Fibroblast of skin of abdomen (primary cell): ENCODE results near the gene ELMO1.

Experiments used
- DNase-seq: peaks from one replicate; pipeline ENCODE4 v3.0.0-alpha.2; 2013

ELMO1 gene

GRCh38 chr7:37304921-37305320 lies 143.7 kb downstream of the ELMO1 start:
- DNase-seq: no peak

GRCh38 chr7:37297546-37297945 lies 151.1 kb downstream of the ELMO1 start:
- no peak for DNase-seq

GRCh38 chr7:37295401-37295800 lies 153.3 kb downstream of the ELMO1 start:
- DNase-seq: no peak

GRCh38 chr7:37290731-37291130 lies 157.9 kb downstream of the ELMO1 start:
- no peak for DNase-seq

GRCh38 chr7:37289781-37290180 lies 158.9 kb downstream of the ELMO1 start:
- no peak for DNase-seq

- no peak for DNase-seq
These were observed 159.3 kb downstream of the ELMO1 start for GRCh38 chr7:37289367-37289766.

- DNase-seq: no peak
These were observed 161.4 kb downstream of the ELMO1 start for GRCh38 chr7:37287131-37287855.

- DNase-seq: no peak
These were observed 162.2 kb downstream of the ELMO1 start for GRCh38 chr7:37286454-37286832.

GRCh38 chr7:37285706-37286453 lies 162.8 kb downstream of the ELMO1 start:
- DNase-seq: no peak

- no peak for DNase-seq
These were observed 163.8 kb downstream of the ELMO1 start for GRCh38 chr7:37284805-37285231.

- no peak for DNase-seq
These were observed 164.4 kb downstream of the ELMO1 start for GRCh38 chr7:37284285-37284684.

- no peak for DNase-seq
These were observed 164.9 kb downstream of the ELMO1 start for GRCh38 chr7:37283716-37284115.

GRCh38 chr7:37282927-37283326 lies 165.7 kb downstream of the ELMO1 start:
- DNase-seq: no peak

GRCh38 chr7:37282093-37282444 lies 166.6 kb downstream of the ELMO1 start:
- DNase-seq: no peak

- DNase-seq: no peak
These were observed 167.1 kb downstream of the ELMO1 start for GRCh38 chr7:37281368-37282092.

- no peak for DNase-seq
These were observed 171.2 kb downstream of the ELMO1 start for GRCh38 chr7:37277513-37277912.

- DNase-seq: no peak
These were observed 173.5 kb downstream of the ELMO1 start for GRCh38 chr7:37275078-37275710.

- DNase-seq: no peak
These were observed 174.8 kb downstream of the ELMO1 start for GRCh38 chr7:37273891-37274290.

- no peak for DNase-seq
These were observed 178.8 kb downstream of the ELMO1 start for GRCh38 chr7:37269711-37270508.

- no peak for DNase-seq
These were observed 181.4 kb downstream of the ELMO1 start for GRCh38 chr7:37267251-37267650.

GRCh38 chr7:37265876-37266275 lies 182.8 kb downstream of the ELMO1 start:
- DNase-seq: no peak

GRCh38 chr7:37265006-37265405 lies 183.7 kb downstream of the ELMO1 start:
- no peak for DNase-seq
